HL-60 (cell line): ENCODE measurements around the gene SUGP2.

Source experiments
- CTCF ChIP-seq: IDR thresholded peaks from one replicate; pipeline ENCODE4 v1.5.1; 2011; ENCODE audit warnings: low read length, control low read depth, inconsistent platforms; ENCODE audit not compliant: insufficient read depth
- GABPA ChIP-seq: IDR thresholded peaks from 2 replicates; pipeline ENCODE4 v1.6.1; 2012; ENCODE audit warnings: low read depth
- REST ChIP-seq: IDR thresholded peaks from 2 replicates; pipeline ENCODE4 v1.6.1; 2012; ENCODE audit warnings: low read depth; ENCODE audit not compliant: insufficient replicate concordance

- TF ChIP-seq GABPA (no peak), REST (no peak), CTCF (no peak)
Observed at GRCh38 chr19:19056636-19057275, 23.4 kb upstream of the SUGP2 start.
